Left renal cortex interstitium (tissue), 4 donors: ENCODE measurements around the gene ARL6IP4. TPM values are rescaled to one million over a fixed set of nuclear protein-coding genes. Genes with fewer than 3 reads are reported as not detected.
"Not testable (repeated sequence)": the region's sequence is repeated elsewhere in the genome, so short reads cannot be mapped to it uniquely, and the experiment has no call there.

Experiments used
- DNase-seq, 4 donors: peaks; one replicate each; pipeline ENCODE4 v3.0.0-alpha.2; 2013; ENCODE audit warnings: low read depth in 4 of 4, low spot score in 2 of 4, missing footprints in 1 of 4
- polyA plus RNA-seq, 4 donors: library from polyadenylated mRNA; unstranded; fragments of 120-200 nt; gene quantifications; one replicate each; pipeline ENCODE4 v1.2.1, GENCODE V29; 2013; ENCODE audit not compliant: insufficient read length in 4 of 4

Gene ARL6IP4
- polyA plus RNA-seq, 4 donors, result 166 to 237 (median 192) TPM

- DNase-seq, result no peak
These were observed 23.8 kb downstream of the ARL6IP4 start for GRCh38 chr12:123004287-123004686.

- no peak for DNase-seq
These were observed 24.7 kb downstream of the ARL6IP4 start for GRCh38 chr12:123005081-123005626.

GRCh38 chr12:123006977-123007376, 26.5 kb downstream of the ARL6IP4 start:
- no peak for DNase-seq

- no peak for DNase-seq
These were observed 29.6 kb downstream of the ARL6IP4 start for GRCh38 chr12:123010110-123010509.

GRCh38 chr12:123010681-123011080, 30.2 kb downstream of the ARL6IP4 start:
- DNase-seq, result no peak

- DNase-seq, result no peak
These were observed 31.2 kb downstream of the ARL6IP4 start for GRCh38 chr12:123011701-123012100.

GRCh38 chr12:123013185-123014095, 33.0 kb downstream of the ARL6IP4 start:
- no peak for DNase-seq

- not testable (repeated sequence) for DNase-seq
These were observed 34.0 kb downstream of the ARL6IP4 start for GRCh38 chr12:123014473-123014872.

- DNase-seq, result no peak
These were observed 37.3 kb downstream of the ARL6IP4 start for GRCh38 chr12:123017753-123018152.

GRCh38 chr12:123019841-123020138, 39.3 kb downstream of the ARL6IP4 start:
- DNase-seq, result no peak

- DNase-seq, result no peak
These were observed 41.5 kb downstream of the ARL6IP4 start for GRCh38 chr12:123021688-123022604.

GRCh38 chr12:123022846-123023245, 42.4 kb downstream of the ARL6IP4 start:
- DNase-seq, result no peak

GRCh38 chr12:123024819-123025391, 44.4 kb downstream of the ARL6IP4 start:
- no peak for DNase-seq

- no peak for DNase-seq
These were observed 45.8 kb downstream of the ARL6IP4 start for GRCh38 chr12:123026094-123026853.

GRCh38 chr12:123027726-123028445, 47.4 kb downstream of the ARL6IP4 start:
- DNase-seq, result no peak

GRCh38 chr12:123028475-123028874, 48.0 kb downstream of the ARL6IP4 start:
- DNase-seq, result no peak

- no peak for DNase-seq
These were observed 49.1 kb downstream of the ARL6IP4 start for GRCh38 chr12:123029550-123029949.

- DNase-seq, result no peak
These were observed 50.2 kb downstream of the ARL6IP4 start for GRCh38 chr12:123030686-123031085.

GRCh38 chr12:123031171-123031845, 50.8 kb downstream of the ARL6IP4 start:
- no peak for DNase-seq
